Bone marrow (tissue), 2 donors: Measurements from ENCODE around the gene PSEN1.
A peak's percentile ranks its signal among the peaks of the same experiment; 100 is the strongest.

Experiments used
- DNase-seq, 2 donors: peaks; one replicate each; lab custom pipeline; 2025; lab: John Stamatoyannopoulos, UW

The PSEN1 gene

DNA sequence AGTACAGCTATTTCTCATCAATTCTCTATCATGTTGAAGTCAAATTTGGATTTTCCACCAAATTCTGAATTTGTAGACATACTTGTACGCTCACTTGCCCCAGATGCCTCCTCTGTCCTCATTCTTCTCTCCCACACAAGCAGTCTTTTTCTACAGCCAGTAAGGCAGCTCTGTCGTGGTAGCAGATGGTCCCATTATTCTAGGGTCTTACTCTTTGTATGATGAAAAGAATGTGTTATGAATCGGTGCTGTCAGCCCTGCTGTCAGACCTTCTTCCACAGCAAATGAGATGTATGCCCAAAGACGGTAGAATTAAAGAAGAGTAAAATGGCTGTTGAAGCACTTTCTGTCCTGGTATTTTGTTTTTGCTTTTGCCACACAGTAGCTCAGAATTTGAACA, 83.8 kb downstream of the PSEN1 start:
- DNase-seq: no peak

DNA sequence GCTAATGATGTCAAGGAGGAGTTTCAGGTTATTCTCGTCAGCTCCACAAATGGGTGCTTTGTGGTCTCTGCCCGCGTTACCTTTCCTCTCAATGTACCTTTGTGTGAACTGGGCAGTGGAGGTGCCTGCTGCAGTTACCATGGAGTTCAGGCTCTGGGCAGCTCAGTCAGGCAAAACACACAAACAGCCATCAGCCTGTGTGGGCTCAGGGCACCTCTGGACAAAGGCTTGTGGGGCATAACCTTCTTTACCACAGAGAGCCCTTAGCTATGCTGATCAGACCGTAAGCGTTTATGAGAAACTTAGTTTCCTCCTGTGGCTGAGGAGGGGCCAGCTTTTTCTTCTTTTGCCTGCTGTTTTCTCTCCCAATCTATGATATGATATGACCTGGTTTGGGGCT, 84.3 kb downstream of the PSEN1 start:
- DNase-seq: no peak

DNA sequence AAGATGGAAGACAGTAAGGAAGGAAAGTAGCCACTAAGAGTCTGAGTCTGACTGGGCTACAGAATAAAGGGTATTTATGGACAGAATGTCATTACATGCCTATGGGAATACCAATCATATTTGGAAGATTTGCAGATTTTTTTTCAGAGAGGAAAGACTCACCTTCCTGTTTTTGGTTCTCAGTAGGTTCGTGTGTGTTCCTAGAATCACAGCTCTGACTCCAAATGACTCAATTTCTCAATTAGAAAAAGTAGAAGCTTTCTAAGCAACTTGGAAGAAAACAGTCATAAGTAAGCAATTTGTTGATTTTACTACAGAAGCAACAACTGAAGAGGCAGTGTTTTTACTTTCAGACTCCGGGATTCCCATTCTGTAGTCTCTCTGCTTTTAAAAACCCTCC, 85.6 kb downstream of the PSEN1 start:
- no peak for DNase-seq

DNA sequence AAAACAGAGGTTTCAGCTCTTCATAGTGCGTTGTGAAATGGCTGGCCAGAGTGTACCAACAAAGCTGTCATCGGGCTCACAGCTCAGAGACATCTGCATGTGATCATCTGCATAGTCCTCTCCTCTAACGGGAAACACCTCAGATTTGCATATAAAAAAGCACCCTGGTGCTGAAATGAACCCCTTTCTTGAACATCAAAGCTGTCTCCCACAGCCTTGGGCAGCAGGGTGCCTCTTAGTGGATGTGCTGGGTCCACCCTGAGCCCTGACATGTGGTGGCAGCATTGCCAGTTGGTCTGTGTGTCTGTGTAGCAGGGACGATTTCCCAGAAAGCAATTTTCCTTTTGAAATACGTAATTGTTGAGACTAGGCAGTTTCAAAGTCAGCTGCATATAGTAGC, 86.7 kb downstream of the PSEN1 start:
- DNase-seq: no peak

DNA sequence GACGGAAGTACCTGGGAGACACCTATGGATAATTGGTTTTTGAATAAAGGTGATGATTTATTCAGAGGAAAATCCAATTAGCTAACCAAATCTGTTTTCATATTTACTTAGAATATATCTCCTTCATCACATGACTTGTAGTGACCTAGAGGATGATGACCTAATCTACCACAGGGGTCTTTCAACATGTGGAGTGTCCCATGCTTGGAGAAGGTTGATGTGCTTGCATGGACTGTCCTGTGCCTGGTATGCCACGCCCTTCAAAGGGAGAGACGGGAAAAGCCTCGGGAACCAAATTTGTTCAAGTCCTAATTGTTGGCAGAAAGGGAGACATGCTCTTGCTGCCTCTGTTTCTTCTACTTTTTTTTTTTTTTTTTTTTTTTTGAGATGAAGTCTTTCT, 89.2 kb downstream of the PSEN1 start:
- no peak for DNase-seq

DNA sequence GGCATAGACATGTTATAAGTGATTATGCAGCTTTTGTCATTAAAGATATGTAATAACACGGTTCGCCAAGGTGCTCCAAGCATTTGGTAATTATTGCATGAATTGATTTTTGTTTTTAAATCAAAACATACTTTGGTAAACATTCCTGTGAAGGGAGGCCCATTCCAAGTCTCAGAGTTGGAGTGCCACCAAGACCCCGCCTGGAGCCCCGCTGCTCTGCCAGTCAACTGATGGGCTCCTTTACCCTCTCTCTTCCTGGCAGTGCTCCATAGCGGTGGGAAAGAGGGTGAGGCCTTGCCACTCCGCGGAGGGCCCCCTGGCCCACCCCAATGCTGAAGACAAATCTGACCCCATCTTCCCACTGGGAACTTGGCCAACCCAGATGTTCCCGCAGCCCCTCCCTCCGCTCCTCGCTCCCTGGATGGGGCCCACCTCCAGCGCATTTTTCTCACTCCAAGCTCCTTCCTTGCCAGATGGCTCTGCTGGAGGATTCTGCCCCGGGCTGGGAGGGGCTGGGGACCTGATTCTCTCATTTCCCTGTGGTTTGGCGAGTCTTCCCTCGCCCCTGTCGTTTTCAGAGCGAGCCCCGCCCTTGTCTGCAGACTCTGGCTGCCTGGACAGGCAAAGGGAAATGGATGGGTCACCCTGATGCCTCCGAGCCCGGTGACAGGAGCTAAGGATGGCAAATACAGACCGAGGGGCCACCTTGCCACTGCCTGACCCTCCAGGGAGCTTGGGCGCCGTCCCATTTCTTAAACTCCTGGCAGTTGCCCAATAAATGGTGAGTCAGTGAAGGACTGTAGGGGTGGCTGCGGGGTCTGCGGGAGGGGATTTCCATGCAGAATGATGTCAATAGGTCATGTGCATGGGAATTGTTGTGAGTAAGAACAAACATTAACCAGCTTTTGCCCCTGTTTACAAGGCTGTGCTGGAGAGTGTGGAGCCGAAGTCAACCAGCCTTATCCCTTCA, 91.8 kb downstream of the PSEN1 start:
- peak in 1 of 2 donors; percentile 29 for DNase-seq

DNA sequence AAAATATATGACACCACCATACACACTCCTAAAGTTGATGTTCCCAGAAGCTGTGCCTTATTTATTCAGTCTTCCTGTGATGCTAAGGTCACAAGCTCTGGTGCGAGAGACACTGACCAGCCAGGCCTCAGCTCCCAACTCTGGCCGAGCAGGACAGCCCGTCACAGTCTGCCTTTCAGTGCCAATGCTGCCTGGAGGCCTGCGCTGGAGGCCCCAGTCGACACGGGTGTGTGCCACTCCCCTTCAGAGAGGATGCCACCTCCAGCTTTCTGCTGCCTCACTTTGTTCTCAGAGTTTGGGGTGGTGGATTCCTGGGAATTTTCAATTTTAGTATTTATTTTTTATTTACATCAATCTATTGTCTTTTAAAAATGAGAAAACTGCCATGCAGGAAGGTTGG, 93.7 kb downstream of the PSEN1 start:
- DNase-seq: no peak

DNA sequence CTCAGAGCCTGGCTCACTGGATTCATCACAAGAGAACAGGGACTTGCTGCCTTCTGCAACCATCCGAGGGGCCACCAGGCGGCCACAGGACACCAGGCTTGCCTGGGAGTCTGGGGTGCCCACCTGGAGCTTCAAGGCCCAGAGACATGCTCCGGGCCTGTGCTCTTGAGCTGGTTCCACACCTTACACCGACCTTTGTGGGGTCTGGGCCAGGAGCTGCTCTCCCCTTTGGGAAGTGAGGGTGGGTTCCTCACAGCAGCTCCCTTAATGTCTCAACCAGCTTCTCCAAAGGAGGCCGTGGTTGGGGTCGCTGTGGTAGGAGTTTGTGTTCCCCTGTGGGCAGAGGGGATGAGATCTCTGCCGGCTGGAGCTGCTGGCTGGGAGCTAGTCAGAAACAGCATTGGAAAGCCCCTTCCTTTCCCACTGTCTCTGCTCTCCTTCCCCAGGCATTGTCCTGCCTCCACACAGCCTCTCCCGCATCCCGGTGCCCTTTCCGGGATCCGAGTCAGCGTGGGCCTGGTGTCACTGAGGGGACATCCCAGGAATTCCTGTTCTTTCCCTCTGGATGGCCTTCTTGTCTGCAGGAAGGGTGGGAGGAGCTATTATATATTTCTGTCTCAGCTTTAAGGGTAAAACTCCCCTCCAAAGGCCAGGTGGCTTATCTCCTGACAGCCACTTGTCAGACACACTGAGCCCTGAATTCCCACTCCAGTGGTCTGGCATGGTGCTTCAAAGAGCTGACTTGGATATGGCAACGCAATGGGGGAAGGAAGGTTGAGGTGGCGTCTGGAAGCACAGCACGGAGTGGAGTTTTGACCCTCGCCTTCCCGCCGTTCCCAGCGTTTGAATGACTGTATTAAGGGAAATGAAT, 95.9 kb downstream of the PSEN1 start:
- no peak for DNase-seq

DNA sequence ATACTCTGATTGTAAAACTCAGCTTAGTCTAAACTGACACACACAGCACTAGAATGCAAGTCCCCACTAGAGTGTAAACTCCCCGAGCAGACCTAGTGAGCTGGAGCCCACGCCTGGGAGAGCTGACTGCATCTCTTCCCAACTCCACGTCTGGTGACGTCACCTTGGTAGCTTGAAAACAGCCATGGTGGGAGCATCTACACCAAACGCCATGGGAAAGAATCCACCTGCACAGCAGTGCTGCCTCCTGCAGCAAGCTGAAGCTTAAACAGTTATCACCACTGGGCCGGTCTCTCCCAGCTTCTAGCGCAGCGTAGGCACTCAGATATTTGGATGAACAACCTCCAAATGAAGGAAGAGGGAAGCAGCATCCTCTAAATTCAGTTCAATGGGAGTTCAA, 96.7 kb downstream of the PSEN1 start:
- DNase-seq: no peak

DNA sequence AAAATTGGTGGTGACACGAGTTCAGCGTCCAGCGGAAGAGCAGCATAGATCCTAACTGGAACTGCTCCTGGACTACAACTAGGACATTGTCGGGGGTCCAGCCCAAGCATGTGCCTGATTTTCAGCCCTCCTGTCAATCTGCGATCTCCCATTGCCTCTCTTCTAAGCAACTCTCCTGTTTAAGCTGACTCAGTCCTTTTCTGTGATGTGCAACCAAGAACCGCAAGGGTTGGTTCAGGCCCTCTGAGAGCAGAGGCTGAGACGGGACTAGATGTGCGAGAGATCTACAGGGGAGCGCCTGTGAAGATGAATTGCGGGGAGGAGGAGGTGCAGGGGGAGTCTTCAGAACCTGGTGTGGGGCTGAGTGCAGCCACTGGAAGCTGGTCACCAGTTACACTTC, 97.3 kb downstream of the PSEN1 start:
- no peak for DNase-seq

DNA sequence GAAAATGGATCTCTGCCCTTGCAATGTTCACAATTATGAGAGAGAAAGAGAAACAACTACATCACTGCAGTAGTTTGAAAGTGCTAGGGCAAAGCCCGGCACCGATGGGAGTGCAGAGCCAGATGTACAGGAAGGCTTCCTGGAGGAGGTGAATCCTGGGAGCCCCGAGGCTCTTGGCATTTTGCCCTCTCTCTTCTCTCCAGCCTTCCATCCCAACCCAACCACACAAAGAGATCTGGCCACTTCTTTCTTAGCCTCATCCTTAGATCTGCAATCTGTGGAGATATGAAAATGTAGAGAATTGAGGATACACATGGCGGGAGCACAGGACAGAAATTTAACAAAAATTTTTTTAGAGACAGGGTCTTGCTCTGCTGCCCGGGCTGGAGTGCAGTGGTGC, 97.7 kb downstream of the PSEN1 start:
- no peak for DNase-seq

DNA sequence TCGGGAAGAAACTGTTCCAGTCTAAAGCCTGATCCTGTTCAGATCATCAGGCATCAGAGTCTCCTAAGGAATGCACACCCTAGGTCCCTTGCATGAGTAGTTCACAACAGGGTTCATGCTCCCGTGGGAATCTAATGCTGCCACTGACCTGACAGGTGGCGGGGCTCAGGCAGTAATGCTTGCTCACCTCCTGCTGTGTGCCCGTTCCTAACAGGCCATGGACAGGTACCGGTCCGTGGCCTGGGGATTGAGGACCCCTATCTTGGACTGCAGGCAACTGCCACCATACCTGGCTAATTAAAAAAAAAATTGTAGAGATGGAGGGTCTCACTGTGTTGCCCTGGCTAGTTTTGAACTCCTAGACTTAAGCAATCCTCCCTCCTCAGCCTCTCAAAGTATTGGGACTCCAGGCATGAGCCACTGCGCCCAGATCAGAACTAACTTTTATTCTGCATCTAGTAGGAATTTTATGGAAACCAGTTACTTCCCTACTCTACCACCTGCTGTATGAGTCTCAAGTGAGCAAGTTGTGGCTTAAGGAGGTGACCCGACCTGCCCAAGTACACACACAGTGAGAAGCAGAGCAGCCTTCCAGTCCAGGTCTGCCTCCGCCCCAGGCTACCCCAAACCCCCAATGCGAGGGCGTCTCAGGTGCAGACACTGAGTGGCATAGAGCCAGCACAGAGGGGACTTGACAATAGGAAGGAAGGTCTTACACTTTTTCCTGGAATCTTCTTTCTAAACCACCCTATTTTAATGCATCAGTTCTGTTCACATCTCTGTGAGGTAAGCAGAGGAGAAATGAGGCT, 98.5 kb downstream of the PSEN1 start:
- DNase-seq: no peak

DNA sequence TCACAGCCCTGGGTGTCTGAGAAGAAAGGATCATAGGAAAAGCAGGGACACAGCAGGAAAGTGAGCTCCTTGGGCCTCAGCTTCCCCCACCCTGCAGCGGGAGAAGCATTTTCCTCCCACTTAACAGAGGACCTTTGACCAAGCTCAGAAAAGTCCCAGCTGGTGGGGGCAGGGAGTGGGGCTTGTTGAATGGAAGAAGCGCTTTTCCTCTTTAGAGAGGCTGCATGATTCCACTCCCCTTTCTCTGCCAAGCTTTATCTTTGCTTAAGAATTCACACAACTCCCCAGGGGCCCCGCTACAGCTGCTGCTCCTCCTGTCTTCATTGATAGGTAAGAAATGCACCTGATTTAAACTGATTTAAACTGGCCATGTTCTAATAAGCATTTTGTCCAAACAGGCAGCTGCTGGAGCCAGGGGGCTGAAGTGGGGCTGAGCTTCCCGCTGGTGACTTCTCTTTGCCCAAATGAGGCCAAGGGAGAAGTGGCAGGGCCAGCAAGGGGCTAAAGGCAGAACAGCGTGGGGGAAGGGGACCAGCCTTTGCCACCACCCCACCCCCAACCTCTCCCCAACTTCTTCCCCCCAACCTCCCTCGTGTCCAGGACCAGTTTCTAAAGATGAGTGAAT, 99.3 kb downstream of the PSEN1 start:
- no peak for DNase-seq

DNA sequence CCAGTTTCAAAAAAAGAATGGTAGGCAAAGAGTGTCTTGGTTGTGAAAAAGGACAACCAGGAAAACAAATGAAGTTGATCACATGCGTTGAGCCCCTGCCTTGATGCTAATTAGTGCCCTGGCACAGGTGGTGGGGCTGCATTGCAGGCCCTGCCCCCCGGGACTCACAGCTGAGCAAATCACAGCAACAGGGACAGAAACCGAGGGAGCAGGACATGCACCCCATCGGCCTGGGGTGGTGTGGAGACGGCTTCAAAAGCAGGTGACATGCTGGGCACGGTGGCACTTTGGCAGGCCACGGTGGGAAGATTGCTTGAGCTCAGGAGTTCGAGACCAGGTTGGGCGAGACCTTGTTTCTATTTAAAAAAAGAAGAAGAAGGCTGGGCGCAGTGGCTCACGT, 99.8 kb downstream of the PSEN1 start:
- DNase-seq: no peak

DNA sequence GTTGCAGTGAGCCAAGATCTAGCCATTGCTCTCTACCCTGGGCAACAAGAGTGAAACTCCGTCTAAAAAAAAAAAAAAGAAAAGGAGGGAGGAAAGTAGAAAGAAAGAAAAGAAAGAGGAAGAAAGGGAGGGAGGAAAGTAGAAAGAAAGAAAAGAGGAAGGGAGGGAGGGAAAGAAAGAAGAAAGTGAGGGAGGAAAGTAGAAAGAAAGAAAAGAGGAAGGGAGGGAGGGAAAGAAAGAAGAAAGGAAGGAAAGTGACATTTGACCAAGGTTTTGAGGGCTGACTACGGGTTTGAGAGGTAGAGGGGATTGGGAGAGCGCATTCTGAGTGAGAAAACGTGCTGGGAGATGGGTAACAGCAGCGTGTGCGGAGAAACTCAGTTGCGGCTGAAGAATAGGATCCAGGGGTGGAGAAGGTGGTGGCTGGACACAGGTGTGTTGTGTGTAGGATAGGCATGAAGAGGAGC, 100.5 kb downstream of the PSEN1 start:
- DNase-seq: no peak

DNA sequence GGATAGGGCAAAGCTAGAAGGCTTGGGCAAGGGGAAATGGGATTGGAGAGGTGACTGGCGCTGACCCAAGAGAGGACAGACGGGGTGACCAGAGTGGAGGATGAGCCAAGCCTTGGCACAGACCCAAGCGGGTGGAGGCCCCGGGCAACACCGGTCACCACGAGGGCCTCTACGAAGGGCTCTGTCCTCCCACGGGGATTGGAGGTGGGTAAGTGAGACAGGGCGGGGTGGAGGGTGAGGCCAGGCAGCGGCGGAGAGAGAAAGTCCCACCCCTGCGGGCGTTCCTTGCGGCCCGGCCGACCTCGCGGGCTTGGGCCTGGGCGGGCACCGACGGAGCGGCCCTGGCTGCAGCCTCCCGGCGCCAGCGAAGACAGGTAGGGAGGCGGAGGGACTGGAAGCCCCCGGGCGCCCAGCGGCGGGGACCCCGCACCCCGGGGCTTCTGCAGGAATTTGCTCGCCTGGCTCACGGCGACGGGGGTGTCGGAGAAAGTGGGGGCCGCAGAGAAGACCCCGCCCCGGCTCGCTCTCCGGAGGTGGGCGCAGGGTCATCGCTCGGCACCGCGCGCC, 101.0 kb downstream of the PSEN1 start, which contains the start of gene PAPLN:
PAPLN (plus strand) TSS at position 288 of the 567 bp plus-strand sequence. CDS start 2,273 bp downstream, outside the sequence.
- DNase-seq: peak in 1 of 2 donors; percentile 26

DNA sequence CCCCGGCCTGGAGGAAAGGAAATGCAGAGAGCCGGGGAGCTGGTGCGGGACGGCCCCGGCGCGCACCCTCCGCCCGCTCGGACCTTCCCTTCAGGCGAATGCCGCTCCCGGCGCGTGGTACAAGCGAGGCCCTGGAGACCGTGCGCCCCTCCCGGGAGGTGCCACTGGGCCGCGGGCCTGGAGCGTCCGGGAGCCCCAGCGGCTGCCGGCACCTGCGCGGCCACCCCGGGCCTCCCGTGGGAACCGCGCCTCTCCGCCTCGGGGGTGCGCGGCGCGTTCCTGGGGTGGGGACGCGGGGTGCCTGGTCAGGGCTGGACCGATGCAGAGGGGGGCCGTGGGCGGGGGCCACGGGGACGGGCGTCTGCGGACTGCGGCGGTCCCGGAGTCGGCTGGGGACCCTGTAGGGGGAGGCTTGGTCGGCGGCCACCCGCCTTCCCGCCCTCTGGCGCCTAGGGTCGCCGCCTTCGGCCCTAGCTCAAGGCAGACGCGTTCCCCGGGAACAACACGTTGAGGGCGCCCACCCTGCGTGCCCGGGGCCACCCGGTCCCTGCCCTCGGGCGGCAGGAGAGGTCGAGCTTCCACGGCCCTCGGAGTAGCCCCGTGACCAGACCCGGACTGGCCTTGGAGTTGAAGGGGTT, 101.6 kb downstream of the PSEN1 start:
- no peak for DNase-seq

DNA sequence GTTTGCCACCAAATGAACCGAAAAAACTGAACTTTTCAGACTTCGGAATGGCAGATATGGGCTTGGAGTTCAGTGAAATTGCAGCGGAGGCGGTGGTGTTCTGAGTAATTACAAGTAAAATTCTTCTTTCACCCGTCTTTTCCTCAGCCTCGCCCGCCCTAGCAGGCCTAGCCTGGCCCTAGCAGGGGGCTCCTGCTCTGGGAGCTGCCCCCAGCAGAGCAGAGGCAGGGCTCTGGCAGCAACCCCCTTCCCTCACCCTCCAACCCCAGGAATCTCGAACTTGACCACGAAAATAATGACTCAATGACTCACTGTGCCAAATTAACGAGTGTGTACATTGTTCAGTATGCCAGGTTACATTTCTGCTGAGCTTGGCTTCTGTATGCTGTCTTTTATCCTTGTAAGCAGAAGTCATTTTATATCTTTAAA, 102.1 kb downstream of the PSEN1 start:
- no peak for DNase-seq

DNA sequence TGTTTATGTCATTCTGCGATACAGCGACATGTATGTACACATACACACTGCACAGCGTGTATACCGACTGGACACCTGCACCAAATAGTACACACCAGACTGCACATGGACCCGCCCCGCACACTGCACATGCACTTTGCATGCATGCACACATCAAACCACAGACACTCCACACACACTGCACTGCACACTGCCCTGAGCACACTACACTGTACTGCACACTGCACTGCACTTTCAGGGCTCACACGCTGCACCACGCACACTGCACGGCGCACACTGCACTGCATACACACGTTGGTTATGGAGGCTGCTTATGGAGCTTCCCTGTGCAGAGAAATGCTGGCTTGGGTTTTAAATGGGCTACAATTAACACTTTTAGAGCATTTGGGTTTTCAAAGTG, 102.6 kb downstream of the PSEN1 start:
- no peak for DNase-seq
